IMR-90 (cell line): ENCODE measurements around the gene DAB1. TPM values are rescaled to one million over a fixed set of nuclear protein-coding genes. Genes with fewer than 3 reads are reported as not detected.

Experiments used
- ATAC-seq: fragments of 200-7000 bp; cut with Tn5 transposase; 2 replicates; pipeline ENCODE4 v1.9.1; 2020; ENCODE audit warnings: low read depth, mild to moderate bottlenecking, moderate library complexity
- BruUV-seq: library from RNA; stranded (reverse); fragments of 400-500 nt; replicated peaks from 2 replicates; lab custom pipeline; 2021; lab: Mats Ljungman, UMichigan
- CTCF ChIA-PET: fragments of 300-600 bp; formaldehyde crosslinking; extraction: SDS; loops from one replicate; lab custom pipeline; 2021; ENCODE audit warnings: antibody characterized with exemption; lab: Yijun Ruan, JAX
- POLR2A ChIA-PET: fragments of 300-600 bp; sonication (Branson Sonifier 250); formaldehyde crosslinking; loops from one replicate; lab custom pipeline; 2022; ENCODE audit warnings: antibody characterized with exemption; ENCODE audit not compliant: unreplicated experiment; lab: Charles Lee
- DNase-seq: peaks from one replicate; pipeline ENCODE4 v3.0.0; 2013
- H2AFZ ChIP-seq: replicated peaks from 2 replicates; pipeline ENCODE3; 2013; ENCODE audit warnings: low read length, mild to moderate bottlenecking; ENCODE audit not compliant: poor library complexity
- H2AK5ac ChIP-seq: 2 replicates; pipeline ENCODE4 v1.6.1; 2013; ENCODE audit warnings: low read depth, low read length, inconsistent platforms
- H2AK9ac ChIP-seq: replicated peaks from 2 replicates; pipeline ENCODE3; 2013; ENCODE audit warnings: mild to moderate bottlenecking, low read depth, low read length, moderate library complexity; ENCODE audit not compliant: poor library complexity
- H2BK120ac ChIP-seq: 2 replicates; pipeline ENCODE4 v1.6.1; 2013; ENCODE audit warnings: low read depth, low read length, inconsistent platforms
- H2BK15ac ChIP-seq: 3 replicates; pipeline ENCODE4 v1.6.1; 2013; ENCODE audit warnings: low read depth, low read length, inconsistent platforms
- H2BK20ac ChIP-seq: 2 replicates; pipeline ENCODE4 v1.6.1; 2013; ENCODE audit warnings: low read depth, mild to moderate bottlenecking, inconsistent platforms, low read length, moderate library complexity
- H2BK5ac ChIP-seq: 2 replicates; pipeline ENCODE4 v1.6.1; 2013; ENCODE audit warnings: mild to moderate bottlenecking, low read depth, low read length, inconsistent platforms; ENCODE audit not compliant: poor library complexity, severe bottlenecking
- H3K14ac ChIP-seq: replicated peaks from 2 replicates; pipeline ENCODE4 v1.6.1; 2013; ENCODE audit warnings: low read depth, low read length, inconsistent platforms
- H3K18ac ChIP-seq: 2 replicates; pipeline ENCODE4 v1.6.1; 2013; ENCODE audit warnings: low read depth, low read length, control low read depth
- H3K23ac ChIP-seq: 2 replicates; pipeline ENCODE4 v1.6.1; 2013; ENCODE audit warnings: low read depth, low read length, inconsistent platforms
- H3K27ac ChIP-seq: 2 replicates; pipeline ENCODE4 v1.5.1; 2013; ENCODE audit warnings: mild to moderate bottlenecking, control low read depth, low read length; ENCODE audit not compliant: insufficient read depth
- H3K27me3 ChIP-seq: 2 replicates; pipeline ENCODE4 v1.6.1; 2013; ENCODE audit warnings: low read length; ENCODE audit not compliant: control insufficient read depth, insufficient read depth
- H3K36me3 ChIP-seq: 2 replicates; pipeline ENCODE4 v1.6.1; 2013; ENCODE audit warnings: low read length, mixed read lengths; ENCODE audit not compliant: control insufficient read depth, insufficient read depth
- H3K4ac ChIP-seq: 2 replicates; pipeline ENCODE4 v1.6.1; 2013; ENCODE audit warnings: low read depth, low read length, inconsistent platforms
- H3K4me1 ChIP-seq: 2 replicates; pipeline ENCODE4 v1.6.1; 2013; ENCODE audit warnings: low read length, mixed read lengths; ENCODE audit not compliant: control insufficient read depth, insufficient read depth
- H3K4me2 ChIP-seq: 2 replicates; pipeline ENCODE4 v1.6.1; 2013; ENCODE audit warnings: low read depth, mild to moderate bottlenecking, control low read depth, low read length, moderate library complexity
- H3K4me3 ChIP-seq: 2 replicates; pipeline ENCODE4 v1.5.1; 2013; ENCODE audit warnings: low read depth, mild to moderate bottlenecking, control low read depth, low read length, moderate library complexity; ENCODE audit not compliant: insufficient read depth
- H3K56ac ChIP-seq: 2 replicates; pipeline ENCODE4 v1.6.1; 2013; ENCODE audit warnings: low read length, inconsistent platforms; ENCODE audit not compliant: insufficient read depth; ENCODE audit errors: extremely low read depth
- H3K79me1 ChIP-seq, 2 experiments: 2 replicates each; pipeline ENCODE4 v1.6.1; 2013; ENCODE audit warnings: low read length in 2 of 2, inconsistent platforms in 1 of 2, low read depth in 1 of 2
- H3K9ac ChIP-seq: 2 replicates; pipeline ENCODE4 v1.6.1; 2013; ENCODE audit warnings: low read depth, low read length, control low read depth
- H3K9me1 ChIP-seq: 2 replicates; pipeline ENCODE4 v1.6.1; 2013; ENCODE audit warnings: low read length, inconsistent platforms; ENCODE audit not compliant: insufficient read depth
- H3K9me3 ChIP-seq: 2 replicates; pipeline ENCODE4 v1.6.1; 2013; ENCODE audit warnings: low read length; ENCODE audit not compliant: control insufficient read depth, insufficient read depth
- H4K20me1 ChIP-seq: 2 replicates; pipeline ENCODE4 v1.6.1; 2013; ENCODE audit warnings: low read length, inconsistent platforms; ENCODE audit not compliant: insufficient read depth
- H4K5ac ChIP-seq: 2 replicates; pipeline ENCODE4 v1.6.1; 2013; ENCODE audit warnings: mild to moderate bottlenecking, low read depth, low read length, control low read depth
- H4K8ac ChIP-seq, 2 experiments: 2 replicates each; pipeline ENCODE4 v1.6.1; 2013; ENCODE audit warnings: low read depth in 2 of 2, low read length in 2 of 2, control low read depth in 1 of 2, inconsistent platforms in 1 of 2
- H4K91ac ChIP-seq: 2 replicates; pipeline ENCODE4 v1.6.1; 2013; ENCODE audit warnings: low read depth, low read length, inconsistent platforms; ENCODE audit not compliant: insufficient read depth
- BHLHE40 ChIP-seq: fragments of 150-350 bp; IDR thresholded peaks from 2 replicates; pipeline ENCODE4 v1.6.1; 2016; ENCODE audit warnings: mild to moderate bottlenecking, low read depth, low read length
- CEBPB ChIP-seq: IDR thresholded peaks from 2 replicates; pipeline ENCODE4 v1.6.1; 2012; ENCODE audit warnings: low read depth, low read length, improper control_type of control experiment
- ELK1 ChIP-seq: fragments of 150-350 bp; IDR thresholded peaks from 2 replicates; pipeline ENCODE4 v1.6.1; 2016; ENCODE audit warnings: low read depth, mild to moderate bottlenecking, low read length, moderate library complexity, borderline replicate concordance
- FOS ChIP-seq: fragments of 150-350 bp; IDR thresholded peaks from 2 replicates; pipeline ENCODE4 v1.6.1; 2016; ENCODE audit warnings: low read depth, low read length
- MAZ ChIP-seq: IDR thresholded peaks from 2 replicates; pipeline ENCODE4 v1.6.1; 2012; ENCODE audit warnings: low read depth, mild to moderate bottlenecking, low read length, improper control_type of control experiment, moderate library complexity, borderline replicate concordance
- MXI1 ChIP-seq: IDR thresholded peaks from 2 replicates; pipeline ENCODE4 v1.6.1; 2012; ENCODE audit warnings: low read depth, mild to moderate bottlenecking, low read length, moderate library complexity, borderline replicate concordance
- NFE2L2 ChIP-seq: fragments of 150-350 bp; IDR thresholded peaks from 2 replicates; pipeline ENCODE4 v1.6.1; 2016; ENCODE audit warnings: low read depth, mild to moderate bottlenecking, low read length
- POLR2A ChIP-seq: IDR thresholded peaks from 2 replicates; pipeline ENCODE4 v1.6.1; 2012; ENCODE audit warnings: mild to moderate bottlenecking, low read depth, low read length
- RFX5 ChIP-seq: IDR thresholded peaks from 2 replicates; pipeline ENCODE4 v1.8.0; 2012; ENCODE audit warnings: low read depth, mild to moderate bottlenecking, low read length, moderate library complexity
- SMC3 ChIP-seq: fragments of 150-350 bp; IDR thresholded peaks from 2 replicates; pipeline ENCODE4 v1.6.1; 2016; ENCODE audit warnings: low read depth, mild to moderate bottlenecking, antibody characterized with exemption, low read length, moderate library complexity
- USF2 ChIP-seq: fragments of 150-350 bp; IDR thresholded peaks from 2 replicates; pipeline ENCODE4 v1.6.1; 2017; ENCODE audit warnings: mild to moderate bottlenecking, antibody characterized with exemption, low read length, low read depth
- WGBS, 2 experiments: methylation state at CpG; one replicate each; pipeline versions ENCODE4 v1.1.5 to v1.1.7; 2013; ENCODE audit warnings: missing lambda C conversion rate in 2 of 2; ENCODE audit not compliant: insufficient read length in 1 of 2; ENCODE audit errors: extremely low coverage in 2 of 2; 5-methylcytosine and 5-hydroxymethylcytosine counted together
- dilution Hi-C: fragments of 300-500 bp; cut with HindIII; formaldehyde crosslinking; loops from one replicate; pipeline ENCODE4 v1.14.3; 2018; ENCODE audit warnings: low sequenced_read_pairs; ENCODE audit not compliant: unreplicated experiment
- in situ Hi-C: fragments of 300-500 bp; cut with MboI; formaldehyde crosslinking; loops from 3 replicates; pipeline ENCODE4 v1.14.3; 2019; ENCODE audit warnings: low sequenced_read_pairs, inconsistent platforms, mixed read lengths
- intact Hi-C: fragments of 100-400 bp; cut with micrococcal nuclease; formaldehyde crosslinking; loops from 2 replicates; pipeline ENCODE4 v1.10.0; 2022
- polyA plus RNA-seq, 3 experiments: library from polyadenylated mRNA; depleted of rRNA; stranded (reverse); fragments of >200 nt; gene quantifications; 2 replicates each; pipeline ENCODE4 v1.2.3, GENCODE V29; 2012; ENCODE audit warnings: low replicate concordance in 1 of 3
- total RNA-seq: library from RNA; depleted of rRNA; stranded (reverse); fragments of >200 nt; gene quantifications from 2 replicates; pipeline ENCODE4 v1.2.3, GENCODE V29; 2012

The DAB1 gene
- total and polyA plus RNA-seq, 2 of the 4 experiments (the other 2 are of a cell fraction): 0.18 to 0.41 TPM

GRCh38 chr1:57214951-57215575, 208.8 kb downstream of the DAB1 start:
- Histone ChIP-seq H3K4me1 (peaks cover 1% of the 10 kb centered on the region; the same call in 1 of the 2 replicates), H3K27ac (no peak overlapping the region), H3K14ac (no peak overlapping the region), H3K23ac (no peak overlapping the region), H3K36me3 (no peaks in the 10 kb centered on the region), H2AFZ (no peak overlapping the region), H2BK120ac (no peak overlapping the region), H2BK20ac (no peak overlapping the region), H4K20me1 (no peaks in the 10 kb centered on the region), H3K9ac (no peak overlapping the region), H3K9me3 (no peaks in the 10 kb centered on the region), H2AK5ac (no peak overlapping the region), H3K4ac (no peak overlapping the region), H3K79me1 (no peaks in the 10 kb centered on the region), H3K4me3 (no peak overlapping the region), H4K91ac (no peak overlapping the region), H3K27me3 (no peaks in the 10 kb centered on the region), H2BK15ac (no peak overlapping the region), H3K18ac (no peak overlapping the region), H3K56ac (no peak overlapping the region), H2BK5ac (no peak overlapping the region), H4K5ac (no peak overlapping the region), H2AK9ac (no peak overlapping the region), H3K9me1 (no peaks in the 10 kb centered on the region), H4K8ac (no peak overlapping the region), H3K4me2 (no peak overlapping the region)
- intact Hi-C loops (no loop called here), in situ Hi-C loops (no loop called here), dilution Hi-C loops (no loop called here)
- BruUV-seq: no TSS peak
- TF ChIP-seq FOS: no peak
- TF ChIP-seq MXI1: no peak
- no peak for TF ChIP-seq CEBPB
- no peak for TF ChIP-seq BHLHE40
- no peak for TF ChIP-seq POLR2A
- no peak for TF ChIP-seq ELK1
- TF ChIP-seq NFE2L2: no peak
- no peak for TF ChIP-seq RFX5
- no peak for TF ChIP-seq SMC3
- TF ChIP-seq MAZ: no peak
- no peak for TF ChIP-seq USF2
- ATAC-seq (no peak), DNase-seq (no peak)
- 50% methylated on average over 1 of the region's 5 CpGs; no CpG with 5 or more reads in 1 of the 2 experiments for WGBS, 2 experiments
- ChIA-PET POLR2A (no interaction called here), CTCF (no interaction called here)
